ENCODE data around the gene GSTA4. TPM values are rescaled to one million over a fixed set of nuclear protein-coding genes. Genes with fewer than 3 reads are reported as not detected.

GSTA4 gene
- total and polyA plus RNA-seq, 2 of the 8 experiments (the other 6 are each of a cell fraction or from before 2014, with no cell fraction given) = 13.9 to 21.6 TPM

DNA sequence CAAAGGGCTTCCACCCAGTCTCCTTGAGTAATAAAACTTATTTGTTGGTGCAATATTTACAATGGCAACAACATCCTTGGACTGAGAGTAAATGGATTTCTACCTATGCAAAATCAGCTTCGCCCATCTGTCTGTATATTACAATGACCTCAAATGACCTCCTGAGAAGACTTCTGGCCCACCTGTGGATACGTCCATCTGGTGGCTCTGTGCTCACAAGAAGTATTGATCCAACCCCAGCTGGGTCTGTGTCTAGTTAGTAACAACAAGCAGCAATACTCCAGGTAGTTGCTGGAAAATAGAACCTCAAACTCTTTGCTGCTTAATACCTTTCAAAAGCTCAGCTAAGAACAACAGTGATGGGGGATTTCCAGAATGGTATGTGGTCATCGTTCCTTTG lies 34.7 kb upstream of the GSTA4 start (continued):
- TF ChIP-seq GTF2F1 (IDR thresholded peaks at IDR 0.05; ENCODE audit: borderline replicate concordance, low read depth, low read length) (no peak), YY1 (IDR thresholded peaks at IDR 0.05; ENCODE audit: low read depth, low read length) (no peak), KDM1A (IDR thresholded peaks at IDR 0.05; ENCODE audit: borderline replicate concordance, low read length) (no peak), KDM4A (IDR thresholded peaks at IDR 0.05; ENCODE audit: low read depth, low read length, severe bottlenecking) (no peak)
- TF ChIP-seq, protein P1, sequence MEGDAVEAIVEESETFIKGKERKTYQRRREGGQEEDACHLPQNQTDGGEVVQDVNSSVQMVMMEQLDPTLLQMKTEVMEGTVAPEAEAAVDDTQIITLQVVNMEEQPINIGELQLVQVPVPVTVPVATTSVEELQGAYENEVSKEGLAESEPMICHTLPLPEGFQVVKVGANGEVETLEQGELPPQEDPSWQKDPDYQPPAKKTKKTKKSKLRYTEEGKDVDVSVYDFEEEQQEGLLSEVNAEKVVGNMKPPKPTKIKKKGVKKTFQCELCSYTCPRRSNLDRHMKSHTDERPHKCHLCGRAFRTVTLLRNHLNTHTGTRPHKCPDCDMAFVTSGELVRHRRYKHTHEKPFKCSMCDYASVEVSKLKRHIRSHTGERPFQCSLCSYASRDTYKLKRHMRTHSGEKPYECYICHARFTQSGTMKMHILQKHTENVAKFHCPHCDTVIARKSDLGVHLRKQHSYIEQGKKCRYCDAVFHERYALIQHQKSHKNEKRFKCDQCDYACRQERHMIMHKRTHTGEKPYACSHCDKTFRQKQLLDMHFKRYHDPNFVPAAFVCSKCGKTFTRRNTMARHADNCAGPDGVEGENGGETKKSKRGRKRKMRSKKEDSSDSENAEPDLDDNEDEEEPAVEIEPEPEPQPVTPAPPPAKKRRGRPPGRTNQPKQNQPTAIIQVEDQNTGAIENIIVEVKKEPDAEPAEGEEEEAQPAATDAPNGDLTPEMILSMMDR (IDR thresholded peaks at IDR 0.05; ENCODE audit: control extremely low read depth in 1 of 3, insufficient read depth in 1 of 3, low read depth in 1 of 3, low read length in 3 of 3) = no peak

Measured in H1 (cell line).